Duodenal mucosa (tissue), 2 donors: ENCODE data around the gene KLF6.

ENCODE experiments used
- H3K27ac ChIP-seq: one replicate; pipeline ENCODE4 v1.7.0; 2013; ENCODE audit warnings: low read depth, low read length
- H3K27me3 ChIP-seq, 2 donors: one replicate each; pipeline ENCODE4 v1.7.0; 2013; ENCODE audit warnings: low read length in 2 of 2, control low read depth in 1 of 2; ENCODE audit not compliant: insufficient read depth in 2 of 2, control insufficient read depth in 1 of 2
- H3K36me3 ChIP-seq, 2 donors: one replicate each; pipeline ENCODE4 v1.7.0; 2013; ENCODE audit warnings: low read length in 2 of 2, control low read depth in 1 of 2; ENCODE audit not compliant: insufficient read depth in 2 of 2, control insufficient read depth in 1 of 2
- H3K4me1 ChIP-seq, 2 donors: one replicate each; pipeline ENCODE4 v1.7.0; 2013; ENCODE audit warnings: low read length in 2 of 2, control low read depth in 1 of 2; ENCODE audit not compliant: insufficient read depth in 2 of 2, control insufficient read depth in 1 of 2
- H3K4me3 ChIP-seq, 2 donors: one replicate each; pipeline ENCODE4 v1.7.0; 2013; ENCODE audit warnings: low read length in 2 of 2, low read depth in 1 of 2
- H3K9ac ChIP-seq, 2 donors: one replicate each; pipeline ENCODE4 v1.7.0; 2013; ENCODE audit warnings: low read length in 2 of 2, low read depth in 1 of 2
- H3K9me3 ChIP-seq, 2 donors: one replicate each; pipeline ENCODE4 v1.7.0; 2013; ENCODE audit warnings: low read length in 2 of 2, control low read depth in 1 of 2; ENCODE audit not compliant: control insufficient read depth in 1 of 2

Gene KLF6

DNA sequence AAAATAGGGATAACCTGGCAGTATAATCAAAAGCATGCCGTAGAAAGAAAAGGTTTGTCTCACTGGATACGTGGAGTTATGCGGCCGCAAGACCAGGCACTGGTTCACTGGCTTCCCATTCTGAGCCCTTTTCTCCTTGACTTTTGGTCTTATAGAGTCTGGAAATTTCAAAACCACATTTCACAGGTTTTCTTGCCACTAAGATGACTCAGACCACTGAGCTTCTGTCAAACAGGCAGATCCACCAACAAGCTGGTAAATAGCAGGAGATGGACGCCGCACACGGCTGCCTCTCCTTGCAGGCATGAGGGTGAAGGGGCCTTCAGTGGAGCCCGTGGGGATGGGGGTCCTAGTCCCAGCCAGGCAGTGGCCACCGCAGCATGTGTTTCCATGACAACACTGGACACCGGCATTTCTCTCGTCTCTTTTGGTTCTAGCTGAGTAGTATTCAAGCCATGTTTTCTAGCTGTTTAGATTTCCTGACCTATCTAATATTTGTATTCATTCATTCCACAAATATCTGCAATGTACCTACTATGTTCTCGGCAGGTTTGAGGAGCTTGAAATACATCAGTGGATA lies 55.5 kb downstream of the KLF6 start:
- no peaks in the 10 kb centered on the region for H3K9me3 ChIP-seq

DNA sequence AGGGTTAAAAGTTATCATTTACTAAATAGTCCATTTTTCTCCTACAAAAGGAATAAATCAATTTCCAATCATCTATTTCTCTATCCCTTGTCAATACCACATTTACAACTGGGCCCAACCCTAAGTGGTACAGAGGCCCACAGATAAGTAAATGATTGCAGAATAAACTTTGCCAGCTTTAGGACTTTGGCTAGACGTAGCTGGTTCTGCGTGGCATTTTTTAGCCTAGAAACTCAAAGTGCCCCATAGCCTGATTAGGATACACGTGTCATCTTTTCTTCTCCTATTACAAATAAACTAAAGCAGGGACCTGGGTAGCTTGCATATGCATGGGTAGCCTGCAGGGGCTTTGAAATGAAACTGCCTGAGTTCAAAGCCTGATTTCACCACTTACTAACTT lies 56.4 kb downstream of the KLF6 start:
- no peaks in the 10 kb centered on the region for H3K4me1 ChIP-seq
- no peak overlapping the region for H3K9ac ChIP-seq
- no peak overlapping the region for H3K27ac ChIP-seq
- no peaks in the 10 kb centered on the region for H3K27me3 ChIP-seq
- H3K36me3 ChIP-seq: no peaks in the 10 kb centered on the region
- no peak overlapping the region for H3K4me3 ChIP-seq
- no peaks in the 10 kb centered on the region for H3K9me3 ChIP-seq

More for the DNA sequence above, 55.5 kb downstream of the KLF6 start:
- Histone ChIP-seq H3K4me1 (no peaks in the 10 kb centered on the region), H3K9ac (no peak overlapping the region), H3K36me3 (no peaks in the 10 kb centered on the region), H3K4me3 (no peak overlapping the region), H3K27me3 (no peaks in the 10 kb centered on the region), H3K27ac (no peak overlapping the region)

GRCh38 chr10:3727268-3727667 lies 57.7 kb downstream of the KLF6 start:
- no peaks in the 10 kb centered on the region for H3K4me1 ChIP-seq
- H3K27me3 ChIP-seq: no peaks in the 10 kb centered on the region
- H3K4me3 ChIP-seq: no peak overlapping the region
- no peaks in the 10 kb centered on the region for H3K36me3 ChIP-seq
- H3K9ac ChIP-seq: no peak overlapping the region
- H3K27ac ChIP-seq: no peak overlapping the region
- no peaks in the 10 kb centered on the region for H3K9me3 ChIP-seq
